Spleen (tissue), 7 donors: Measurements from ENCODE around the gene PLB1.

Source experiments
- CTCF ChIP-seq, 11 experiments: fragments of 200-600 bp in 7 of 11; fragments of 450-650 bp in 4 of 11; sonication (generic) in 4 of 11; IDR thresholded peaks in 8 of 11; conservative IDR thresholded peaks in 3 of 11; 1 replicate in 7 of 11; 2 replicates in 4 of 11; pipeline versions ENCODE4 v1.4.0 to v1.8.0; 2016 to 2021; ENCODE audit warnings: antibody characterized with exemption in 11 of 11, inconsistent platforms in 4 of 11, mild to moderate bottlenecking in 1 of 11
- POLR2A ChIP-seq, 3 donors: fragments of 450-650 bp; IDR thresholded peaks; one replicate each; pipeline ENCODE4 v1.5.1; 2017; ENCODE audit warnings: antibody characterized with exemption in 3 of 3, mild to moderate bottlenecking in 1 of 3
- POLR2AphosphoS5 ChIP-seq, 3 donors: sonication (generic); formaldehyde crosslinking; IDR thresholded peaks; one replicate each; pipeline ENCODE4 v1.5.1; 2017; ENCODE audit warnings: antibody characterized with exemption in 3 of 3
- donor health status: DM: no; HTN: no; CAD: no; lungs with moderate emphysema.
- donor health status: DM: no; HTN: no; CAD: no.
- donor health status: DM: no; HTN: no; CAD: no.

DNA sequence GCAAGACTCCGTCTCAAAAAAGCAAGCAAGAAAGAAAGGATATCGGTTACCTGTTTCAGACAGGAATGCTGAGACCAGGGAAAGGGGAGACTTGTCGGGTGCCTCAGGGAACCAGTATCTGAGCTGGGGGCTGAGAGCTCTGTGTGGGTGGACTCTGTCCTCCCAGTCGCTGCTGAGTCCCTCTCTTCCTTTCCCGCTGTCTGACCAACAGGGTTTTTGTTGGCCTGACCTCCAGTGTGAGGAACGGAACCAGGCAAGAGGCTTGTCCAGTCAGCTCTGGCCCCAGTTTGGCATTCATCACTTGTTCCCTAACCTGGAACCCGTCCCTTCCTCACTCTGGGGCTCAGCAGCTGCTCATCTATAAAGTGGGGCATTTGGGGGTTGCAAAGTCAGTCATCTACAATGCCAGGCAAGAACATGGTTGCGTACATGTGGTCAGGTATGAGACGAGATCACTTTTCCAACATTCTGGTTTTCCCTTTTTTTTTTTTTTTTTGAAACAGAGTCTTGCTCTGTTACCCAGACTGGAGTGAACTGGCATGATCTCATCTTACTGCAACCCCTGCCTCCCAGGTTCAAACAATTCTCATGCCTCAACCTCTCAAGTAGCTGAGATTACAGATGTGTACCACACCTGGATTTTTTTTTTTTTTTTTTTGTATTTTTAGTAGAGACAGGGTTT lies 116.4 kb downstream of the PLB1 start:
- TF ChIP-seq CTCF (IDR thresholded peaks at IDR 0.05 in 8 of 11, conservative IDR thresholded peaks at IDR 0.05 in 3 of 11) (no peak), POLR2A (IDR thresholded peaks at IDR 0.05) (no peak), POLR2AphosphoS5 (IDR thresholded peaks at IDR 0.05) (no peak)
